Fibroblast of lung (primary cell): ENCODE data around the gene ZNF148. TPM values are rescaled to one million over a fixed set of nuclear protein-coding genes. Genes with fewer than 3 reads are reported as not detected.

Experiments used
- DNase-seq, 2 donors: peaks; one replicate each; pipeline versions ENCODE4 v3.0.0 to v3.0.0-alpha.2; 2010; ENCODE audit warnings: low read depth in 2 of 2
- H2AFZ ChIP-seq: 2 replicates; pipeline ENCODE4 v1.5.1; 2012; ENCODE audit warnings: low read length, control low read depth, inconsistent platforms
- H3K27ac ChIP-seq: 2 replicates; pipeline ENCODE4 v1.5.1; 2011; ENCODE audit warnings: low read length, control low read depth; ENCODE audit not compliant: insufficient read depth
- H3K27me3 ChIP-seq: 2 replicates; pipeline ENCODE4 v1.5.1; 2011; ENCODE audit warnings: mild to moderate bottlenecking, low read length; ENCODE audit not compliant: control insufficient read depth, insufficient read depth
- H3K36me3 ChIP-seq: 2 replicates; pipeline ENCODE4 v1.5.1; 2011; ENCODE audit warnings: low read length; ENCODE audit not compliant: control insufficient read depth, insufficient read depth
- H3K4me1 ChIP-seq: 2 replicates; pipeline ENCODE4 v1.5.1; 2011; ENCODE audit warnings: low read length; ENCODE audit not compliant: control insufficient read depth, insufficient read depth; ENCODE audit errors: extremely low read depth
- H3K4me2 ChIP-seq: 2 replicates; pipeline ENCODE4 v1.5.1; 2011; ENCODE audit warnings: low read length, control low read depth; ENCODE audit not compliant: insufficient read depth; ENCODE audit errors: extremely low read depth
- H3K4me3 ChIP-seq, 4 experiments: fragments of 200-600 bp in 1 of 4; sonication (generic) in 1 of 4; replicated peaks in 1 of 4; 2 replicates each; pipeline ENCODE4 v1.5.1; 2011 to 2016; ENCODE audit warnings: low read length in 4 of 4, low read depth in 3 of 4, mild to moderate bottlenecking in 3 of 4, control low read depth in 2 of 4, inconsistent platforms in 1 of 4, mixed read lengths in 1 of 4; ENCODE audit not compliant: insufficient read depth in 1 of 4; ENCODE audit errors: control extremely low read depth in 1 of 4
- H3K79me2 ChIP-seq: 2 replicates; pipeline ENCODE4 v1.5.1; 2012; ENCODE audit warnings: mild to moderate bottlenecking, low read length, inconsistent platforms; ENCODE audit not compliant: control insufficient read depth, insufficient read depth
- H3K9ac ChIP-seq: 2 replicates; pipeline ENCODE4 v1.5.1; 2011; ENCODE audit warnings: mild to moderate bottlenecking, low read length, control low read depth; ENCODE audit not compliant: insufficient read depth
- H3K9me3 ChIP-seq: 2 replicates; pipeline ENCODE4 v1.5.1; 2012; ENCODE audit warnings: low read depth, low read length; ENCODE audit not compliant: control insufficient read depth, insufficient read depth
- H4K20me1 ChIP-seq: 2 replicates; pipeline ENCODE4 v1.5.1; 2011; ENCODE audit warnings: low read length; ENCODE audit not compliant: control insufficient read depth, insufficient read depth; ENCODE audit errors: extremely low read depth
- EZH2 ChIP-seq: IDR thresholded peaks from 2 replicates; pipeline ENCODE4 v1.5.1; 2012; ENCODE audit warnings: low read length, control low read depth, mild to moderate bottlenecking; ENCODE audit errors: missing control alignments
- polyA plus RNA-seq, 2 donors: library from polyadenylated mRNA; depleted of rRNA in 1 of 2; stranded (reverse) in 1 of 2; unstranded in 1 of 2; fragments of >200 nt; gene quantifications; 2 replicates each; pipeline ENCODE4 v1.2.1, GENCODE V29; 2011 to 2012; ENCODE audit warnings: missing spikeins in 1 of 2
- total RNA-seq: library from RNA; depleted of rRNA; stranded (reverse); fragments of >200 nt; gene quantifications from 2 replicates; pipeline ENCODE4 v1.2.1, GENCODE V29; 2014
- TF ChIP-seq, protein P1 (sequence below), 2 donors: IDR thresholded peaks in 1 of 2; conservative IDR thresholded peaks in 1 of 2; 1 replicate in 1 of 2; 2 replicates in 1 of 2; pipeline ENCODE4 v1.5.1; 2011 to 2012; ENCODE audit warnings: low read length in 2 of 2, control low read depth in 1 of 2, inconsistent platforms in 1 of 2, low read depth in 1 of 2, mild to moderate bottlenecking in 1 of 2

ZNF148 gene
- total and polyA plus RNA-seq, 2 donors (not counting 1 experiment from before 2014, with no cell fraction given), result 37.7 to 41.3 TPM

DNA sequence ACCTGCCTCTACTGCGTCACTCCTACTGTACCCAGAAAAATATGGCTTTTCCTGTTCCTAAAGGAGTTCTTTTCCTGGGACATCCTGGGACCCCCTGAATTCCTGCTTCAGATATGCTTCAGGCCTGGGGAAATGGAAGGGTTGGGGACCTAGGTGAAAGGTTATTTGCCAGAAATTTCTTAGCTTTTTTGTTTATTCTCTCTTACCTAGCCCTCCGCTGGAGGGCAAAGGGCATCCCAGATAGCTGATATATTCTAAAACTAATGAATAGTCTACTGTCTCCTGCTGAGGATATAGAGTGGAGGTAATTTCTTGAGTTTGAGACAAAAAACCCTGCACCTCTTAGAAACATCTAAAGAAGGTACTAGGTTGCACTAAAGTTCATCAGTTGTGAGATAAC is 3.6 kb upstream of the ZNF148 start:
- Histone ChIP-seq H3K4me1 (peaks cover 2% of the 10 kb centered on the region), H3K27ac (no peak overlapping the region), H3K9me3 (no peaks in the 10 kb centered on the region), H3K4me2 (no peak overlapping the region), H3K27me3 (no peaks in the 10 kb centered on the region), H3K79me2 (peaks cover 12% of the 10 kb centered on the region), H3K4me3 (no peak overlapping the region), H3K9ac (no peak overlapping the region), H4K20me1 (no peaks in the 10 kb centered on the region), H3K36me3 (no peaks in the 10 kb centered on the region), H2AFZ (no peak overlapping the region)
- no peak for DNase-seq
- TF ChIP-seq, protein P1, sequence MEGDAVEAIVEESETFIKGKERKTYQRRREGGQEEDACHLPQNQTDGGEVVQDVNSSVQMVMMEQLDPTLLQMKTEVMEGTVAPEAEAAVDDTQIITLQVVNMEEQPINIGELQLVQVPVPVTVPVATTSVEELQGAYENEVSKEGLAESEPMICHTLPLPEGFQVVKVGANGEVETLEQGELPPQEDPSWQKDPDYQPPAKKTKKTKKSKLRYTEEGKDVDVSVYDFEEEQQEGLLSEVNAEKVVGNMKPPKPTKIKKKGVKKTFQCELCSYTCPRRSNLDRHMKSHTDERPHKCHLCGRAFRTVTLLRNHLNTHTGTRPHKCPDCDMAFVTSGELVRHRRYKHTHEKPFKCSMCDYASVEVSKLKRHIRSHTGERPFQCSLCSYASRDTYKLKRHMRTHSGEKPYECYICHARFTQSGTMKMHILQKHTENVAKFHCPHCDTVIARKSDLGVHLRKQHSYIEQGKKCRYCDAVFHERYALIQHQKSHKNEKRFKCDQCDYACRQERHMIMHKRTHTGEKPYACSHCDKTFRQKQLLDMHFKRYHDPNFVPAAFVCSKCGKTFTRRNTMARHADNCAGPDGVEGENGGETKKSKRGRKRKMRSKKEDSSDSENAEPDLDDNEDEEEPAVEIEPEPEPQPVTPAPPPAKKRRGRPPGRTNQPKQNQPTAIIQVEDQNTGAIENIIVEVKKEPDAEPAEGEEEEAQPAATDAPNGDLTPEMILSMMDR (conservative IDR thresholded peaks at IDR 0.05 in 1 of 2, IDR thresholded peaks at IDR 0.05 in 1 of 2; ENCODE audit: low read depth in 1 of 2, low read length in 2 of 2), result no peak
- TF ChIP-seq EZH2, result no peak

DNA sequence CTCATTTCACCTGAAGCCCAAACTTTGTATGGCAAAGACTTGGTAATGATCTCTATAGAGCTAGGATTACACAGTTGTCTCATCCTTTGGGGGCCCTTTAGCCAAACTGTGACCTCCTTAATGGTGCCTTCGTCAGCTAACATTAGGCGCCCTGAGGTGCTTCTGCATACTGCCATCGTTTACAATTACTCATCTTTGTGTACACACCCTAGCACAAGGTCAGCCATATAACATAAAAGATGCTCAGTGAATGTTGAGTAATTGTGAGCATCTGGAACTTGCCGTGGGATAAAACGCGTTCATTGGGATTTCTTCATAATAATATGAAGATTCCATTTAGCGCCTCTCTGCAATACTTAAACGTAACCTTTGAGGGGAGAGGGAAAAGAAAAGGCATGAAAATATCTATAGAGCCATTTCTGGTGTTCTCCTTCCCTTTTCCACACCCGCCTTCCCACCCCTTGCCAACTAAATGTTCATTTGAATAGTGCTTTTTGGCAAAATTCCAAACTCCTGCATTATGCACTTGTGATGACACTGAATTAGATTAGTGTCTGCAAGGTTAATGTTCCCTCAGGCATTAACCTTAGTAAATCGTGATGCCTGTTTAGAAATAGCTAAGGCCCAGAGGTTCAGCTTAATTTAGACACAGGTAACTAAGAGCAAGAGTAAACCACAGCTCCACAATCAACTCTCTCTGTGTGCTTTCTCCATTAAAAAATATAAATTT is 990 bp upstream of the ZNF148 start:
- TF ChIP-seq, protein P1 (conservative IDR thresholded peaks at IDR 0.05 in 1 of 2, IDR thresholded peaks at IDR 0.05 in 1 of 2; ENCODE audit: low read depth in 1 of 2, low read length in 2 of 2), result no peak
- TF ChIP-seq EZH2, result no peak
- Histone ChIP-seq H2AFZ (peak overlapping the region; percentile 81), H3K27me3 (no peaks in the 10 kb centered on the region), H3K9me3 (no peaks in the 10 kb centered on the region), H3K36me3 (no peaks in the 10 kb centered on the region), H3K79me2 (peaks cover 37% of the 10 kb centered on the region), H3K4me3 (peak overlapping the region; percentile 76 to 90 (median 88)), H3K4me1 (no peaks in the 10 kb centered on the region), H3K4me2 (peak overlapping the region; percentile 99), H4K20me1 (no peaks in the 10 kb centered on the region), H3K9ac (no peak overlapping the region), H3K27ac (peak overlapping the region; percentile 86)
- peak in 1 of 2 donors; percentile 44 for DNase-seq

DNA sequence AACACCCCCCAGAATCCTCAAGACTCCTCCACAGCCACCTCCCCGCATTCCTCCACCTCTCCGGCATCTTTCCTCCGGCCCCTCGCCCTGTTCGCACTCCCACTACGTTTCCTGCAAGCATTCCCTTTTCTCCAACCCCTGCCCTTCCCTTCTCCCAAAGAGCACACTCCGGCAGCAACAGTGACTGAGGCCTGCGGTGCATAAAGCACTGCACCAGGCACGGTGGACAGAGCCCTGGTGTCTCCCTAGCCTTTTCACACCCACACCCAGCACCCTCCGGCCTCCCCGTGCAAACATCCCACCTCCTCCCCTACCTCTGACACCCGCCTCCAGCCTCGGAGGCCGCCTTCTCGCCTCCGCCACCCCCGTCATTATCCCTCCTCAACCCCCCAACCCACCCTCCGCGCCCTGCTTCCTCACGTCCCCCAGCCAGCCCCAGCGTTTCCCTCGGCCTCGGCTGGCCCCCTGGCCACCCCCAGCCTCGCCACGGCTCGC is 577 bp downstream of the ZNF148 start:
- peak overlapping the region; percentile 90 for H3K9ac ChIP-seq
- TF ChIP-seq, protein P1 (conservative IDR thresholded peaks at IDR 0.05 in 1 of 2, IDR thresholded peaks at IDR 0.05 in 1 of 2; ENCODE audit: low read depth in 1 of 2, low read length in 2 of 2), result no peak
- no peak for TF ChIP-seq EZH2
- no peaks in the 10 kb centered on the region for H4K20me1 ChIP-seq
- peak; percentile 47 to 60 for DNase-seq
- H3K4me3 ChIP-seq, result peak overlapping the region; percentile 76 to 94 (median 84)
- H3K79me2 ChIP-seq, result peaks cover 50% of the 10 kb centered on the region
- peak overlapping the region; percentile 57 for H2AFZ ChIP-seq
- no peaks in the 10 kb centered on the region for H3K4me1 ChIP-seq
- no peaks in the 10 kb centered on the region for H3K36me3 ChIP-seq
- H3K4me2 ChIP-seq, result peak overlapping the region; percentile 82
- no peaks in the 10 kb centered on the region for H3K27me3 ChIP-seq
- no peaks in the 10 kb centered on the region for H3K9me3 ChIP-seq
- H3K27ac ChIP-seq, result peak overlapping the region; percentile 75
